HG03064 (cell line): ENCODE results near the gene OR2H1.

ENCODE experiments used
- ATAC-seq: cut with Tn5 transposase; IDR thresholded peaks from one replicate; pipeline ENCODE4 v1.9.1; 2021; ENCODE audit warnings: low read depth; ENCODE audit not compliant: unreplicated experiment

OR2H1 gene

GRCh38 chr6:29507319-29507718, 50.4 kb downstream of the OR2H1 start:
- ATAC-seq: no peak

- ATAC-seq: no peak
These were observed 52.3 kb downstream of the OR2H1 start for GRCh38 chr6:29509239-29509638.

GRCh38 chr6:29509711-29510110, 52.8 kb downstream of the OR2H1 start:
- no peak for ATAC-seq

GRCh38 chr6:29510202-29510601, 53.2 kb downstream of the OR2H1 start:
- no peak for ATAC-seq

GRCh38 chr6:29510746-29511300, 53.9 kb downstream of the OR2H1 start:
- ATAC-seq: no peak
